ENCODE measurements around the gene AGPAT2. TPM values are rescaled to one million over a fixed set of nuclear protein-coding genes. Genes with fewer than 3 reads are reported as not detected.

Gene AGPAT2
- total RNA-seq, 1 donor from 2014 or later, result 32.8 TPM

- H3K9me3 Mint-ChIP-seq, result no peaks in the 10 kb centered on the region
- no peak for TF ChIP-seq CTCF (IDR thresholded peaks at IDR 0.05; ENCODE audit: unreplicated experiment)
- H3K4me1 Mint-ChIP-seq, result peaks cover 4% of the 10 kb centered on the region
- no peak overlapping the region for H3K4me3 Mint-ChIP-seq
- H3K27ac Mint-ChIP-seq, result no peak overlapping the region
- no peaks in the 10 kb centered on the region for H3K36me3 Mint-ChIP-seq
- no peak for DNase-seq (ENCODE audit: low spot score in 2 of 2, unreplicated experiment in 2 of 2)
- H3K27me3 Mint-ChIP-seq (ENCODE audit: low read depth), result peaks cover 8% of the 10 kb centered on the region
Measured at GRCh38 chr9:136659861-136660784, 27.1 kb downstream of the AGPAT2 start.

GRCh38 chr9:136658849-136659535 is 28.3 kb downstream of the AGPAT2 start:
- no peaks in the 10 kb centered on the region for H3K36me3 Mint-ChIP-seq
- H3K27ac Mint-ChIP-seq, result no peak overlapping the region
- no peak overlapping the region for H3K4me3 Mint-ChIP-seq
- DNase-seq (ENCODE audit: low spot score in 2 of 2, unreplicated experiment in 2 of 2), result no peak
- no peaks in the 10 kb centered on the region for H3K9me3 Mint-ChIP-seq
- no peaks in the 10 kb centered on the region for H3K4me1 Mint-ChIP-seq
- TF ChIP-seq CTCF (IDR thresholded peaks at IDR 0.05; ENCODE audit: unreplicated experiment), result no peak
- peaks cover 8% of the 10 kb centered on the region for H3K27me3 Mint-ChIP-seq (ENCODE audit: low read depth)

GRCh38 chr9:136657974-136658848 is 29.0 kb downstream of the AGPAT2 start:
- Mint-ChIP-seq H3K27me3 (ENCODE audit: low read depth) (peaks cover 8% of the 10 kb centered on the region), H3K4me1 (no peaks in the 10 kb centered on the region), H3K36me3 (no peaks in the 10 kb centered on the region), H3K27ac (no peak overlapping the region), H3K9me3 (no peaks in the 10 kb centered on the region), H3K4me3 (no peak overlapping the region)
- peak in 1 of 2 experiments; percentile 18 for DNase-seq (ENCODE audit: low spot score in 2 of 2, unreplicated experiment in 2 of 2)
- no peak for TF ChIP-seq CTCF (IDR thresholded peaks at IDR 0.05; ENCODE audit: unreplicated experiment)

GRCh38 chr9:136656795-136657611 is 30.3 kb downstream of the AGPAT2 start:
- no peak for TF ChIP-seq CTCF (IDR thresholded peaks at IDR 0.05; ENCODE audit: unreplicated experiment)
- Mint-ChIP-seq H3K27ac (no peak overlapping the region), H3K27me3 (ENCODE audit: low read depth) (peaks cover 8% of the 10 kb centered on the region)

More at GRCh38 chr9:136656795-136657611, 30.3 kb downstream of the AGPAT2 start:
- Mint-ChIP-seq H3K4me1 (no peaks in the 10 kb centered on the region), H3K9me3 (no peaks in the 10 kb centered on the region), H3K4me3 (no peak overlapping the region), H3K36me3 (no peaks in the 10 kb centered on the region)
- DNase-seq (ENCODE audit: low spot score in 2 of 2, unreplicated experiment in 2 of 2), result no peak
